Spleen (tissue), 11 donors: ENCODE results near the gene ZNF609. TPM values are rescaled to one million over a fixed set of nuclear protein-coding genes. Genes with fewer than 3 reads are reported as not detected.

ENCODE experiments used
- DNase-seq: peaks from one replicate; pipeline ENCODE4 v3.0.0-alpha.2; 2020
- H3K27ac ChIP-seq, 8 donors: fragments of 200-600 bp; sonication (generic) in 7 of 8; 1 replicate in 4 of 8; 2 replicates in 4 of 8; pipeline versions ENCODE4 v1.5.0 to v1.8.0; 2016 to 2021; ENCODE audit warnings: inconsistent platforms in 4 of 8, mild to moderate bottlenecking in 4 of 8, moderate library complexity in 1 of 8
- H3K27me3 ChIP-seq, 7 donors: fragments of 200-600 bp; sonication (generic) in 6 of 7; replicated peaks in 1 of 7; 1 replicate in 4 of 7; 2 replicates in 3 of 7; pipeline versions ENCODE4 v1.5.0 to v1.8.0; 2016 to 2021; ENCODE audit warnings: inconsistent platforms in 3 of 7, mild to moderate bottlenecking in 1 of 7
- H3K36me3 ChIP-seq, 6 donors: fragments of 200-600 bp; sonication (generic) in 5 of 6; 1 replicate in 4 of 6; 2 replicates in 2 of 6; pipeline versions ENCODE4 v1.5.0 to v1.8.0; 2016 to 2021; ENCODE audit warnings: inconsistent platforms in 2 of 6
- H3K4me1 ChIP-seq, 6 donors: fragments of 200-600 bp; sonication (generic) in 5 of 6; 1 replicate in 3 of 6; 2 replicates in 3 of 6; pipeline versions ENCODE4 v1.5.0 to v1.8.0; 2016 to 2021; ENCODE audit warnings: inconsistent platforms in 3 of 6
- H3K4me3 ChIP-seq, 8 donors: fragments of 200-600 bp; sonication (generic) in 7 of 8; 1 replicate in 4 of 8; 2 replicates in 4 of 8; pipeline versions ENCODE4 v1.5.0 to v1.8.0; 2016 to 2021; ENCODE audit warnings: inconsistent platforms in 4 of 8, mild to moderate bottlenecking in 4 of 8, moderate library complexity in 2 of 8
- H3K9me3 ChIP-seq, 8 donors: fragments of 200-600 bp; sonication (generic) in 7 of 8; 1 replicate in 4 of 8; 2 replicates in 4 of 8; pipeline versions ENCODE4 v1.5.0 to v1.8.0; 2016 to 2021; ENCODE audit warnings: inconsistent platforms in 4 of 8
- POLR2A ChIP-seq, 3 donors: fragments of 450-650 bp; IDR thresholded peaks; one replicate each; pipeline ENCODE4 v1.5.1; 2017; ENCODE audit warnings: antibody characterized with exemption in 3 of 3, mild to moderate bottlenecking in 1 of 3
- POLR2AphosphoS5 ChIP-seq, 3 donors: sonication (generic); formaldehyde crosslinking; IDR thresholded peaks; one replicate each; pipeline ENCODE4 v1.5.1; 2017; ENCODE audit warnings: antibody characterized with exemption in 3 of 3
- WGBS, 5 donors: extraction: QIAGEN DNeasy Blood & Tissue Kit in 3 of 5; methylation state at CpG; one replicate each; pipeline versions ENCODE4 v1.1.5 to v1.1.7; 2013 to 2018; 5-methylcytosine and 5-hydroxymethylcytosine counted together
- intact Hi-C: fragments of 100-400 bp; cut with DNase I; formaldehyde crosslinking; loops from one replicate; pipeline ENCODE4 v1.15.0; 2023; ENCODE audit warnings: low total_unique reads
- polyA plus RNA-seq, 3 donors: library from polyadenylated mRNA; stranded (reverse); fragments of 200-250 nt; gene quantifications; one replicate each; pipeline ENCODE4 v1.2.1, GENCODE V29; 2013
- total RNA-seq, 7 donors: library from RNA; depleted of rRNA in 3 of 7; stranded (reverse); fragments of >200 nt in 3 of 7; fragmentation: NEBNext Ultra II Directional in 4 of 7; extraction: Animal tissue kit (Norgen Biotek cat#: 25700) in 4 of 7; gene quantifications; one replicate each; pipeline versions ENCODE4 v1.1.0 to v1.2.1, GENCODE V29; 2016 to 2021
- TF ChIP-seq, protein P1 (sequence below), 11 experiments: fragments of 200-600 bp in 7 of 11; fragments of 450-650 bp in 4 of 11; sonication (generic) in 4 of 11; IDR thresholded peaks in 8 of 11; conservative IDR thresholded peaks in 3 of 11; 1 replicate in 7 of 11; 2 replicates in 4 of 11; pipeline versions ENCODE4 v1.4.0 to v1.8.0; 2016 to 2021; ENCODE audit warnings: antibody characterized with exemption in 11 of 11, inconsistent platforms in 4 of 11, mild to moderate bottlenecking in 1 of 11
- donor health status: healthy with polysubstance abuse.
- donor health status: DM: no; HTN: no; CAD: no; lungs with moderate emphysema.
- donor health status: DM: no; HTN: no; CAD: no.
- donor health status: Bipolar disorder and iron deficiency.
- donor health status: healthy.
- donor health status: DM: no; HTN: no; CAD: no.
- donor health status: DM: yes; HTN: yes; CAD: no.

The ZNF609 gene
- total and polyA plus RNA-seq, 10 donors, result 2.4 to 55.7 (median 38.8) TPM

DNA sequence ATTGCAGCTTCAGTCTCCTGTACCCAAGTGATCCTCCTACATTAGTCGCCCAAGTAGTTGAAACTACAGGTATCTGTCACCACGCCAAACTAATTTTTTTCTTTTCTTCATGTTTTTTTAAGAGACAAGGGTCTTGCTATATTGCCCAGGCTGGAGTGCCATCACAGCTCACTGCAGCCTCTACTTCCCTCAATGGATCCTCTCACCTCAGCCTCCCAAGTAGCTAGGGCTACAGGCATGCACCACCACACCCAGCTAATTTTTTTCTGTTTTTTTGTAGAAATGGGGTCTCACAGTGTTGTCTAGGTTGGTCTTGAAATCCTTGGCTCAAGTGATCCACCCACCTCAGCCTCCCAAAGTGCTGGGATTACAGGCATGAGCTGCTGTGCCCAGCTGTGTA, 89.5 kb downstream of the ZNF609 start:
- intact Hi-C loops, result no loop called here
- Histone ChIP-seq H3K27me3 (no peaks in the 10 kb centered on the region), H3K9me3 (no peaks in the 10 kb centered on the region), H3K4me1 (peaks cover 0 to 25% (median 6%) of the 10 kb centered on the region in 6 donors), H3K4me3 (no peak overlapping the region), H3K36me3 (no peaks in the 10 kb centered on the region), H3K27ac (no peak overlapping the region)
- DNase-seq, result no peak
- 91 to 100% (median 93%) methylated on average over 2 of the region's 2 CpGs for WGBS, 5 donors
- TF ChIP-seq POLR2A (IDR thresholded peaks at IDR 0.05) (no peak), POLR2AphosphoS5 (IDR thresholded peaks at IDR 0.05) (no peak)
- TF ChIP-seq, protein P1, sequence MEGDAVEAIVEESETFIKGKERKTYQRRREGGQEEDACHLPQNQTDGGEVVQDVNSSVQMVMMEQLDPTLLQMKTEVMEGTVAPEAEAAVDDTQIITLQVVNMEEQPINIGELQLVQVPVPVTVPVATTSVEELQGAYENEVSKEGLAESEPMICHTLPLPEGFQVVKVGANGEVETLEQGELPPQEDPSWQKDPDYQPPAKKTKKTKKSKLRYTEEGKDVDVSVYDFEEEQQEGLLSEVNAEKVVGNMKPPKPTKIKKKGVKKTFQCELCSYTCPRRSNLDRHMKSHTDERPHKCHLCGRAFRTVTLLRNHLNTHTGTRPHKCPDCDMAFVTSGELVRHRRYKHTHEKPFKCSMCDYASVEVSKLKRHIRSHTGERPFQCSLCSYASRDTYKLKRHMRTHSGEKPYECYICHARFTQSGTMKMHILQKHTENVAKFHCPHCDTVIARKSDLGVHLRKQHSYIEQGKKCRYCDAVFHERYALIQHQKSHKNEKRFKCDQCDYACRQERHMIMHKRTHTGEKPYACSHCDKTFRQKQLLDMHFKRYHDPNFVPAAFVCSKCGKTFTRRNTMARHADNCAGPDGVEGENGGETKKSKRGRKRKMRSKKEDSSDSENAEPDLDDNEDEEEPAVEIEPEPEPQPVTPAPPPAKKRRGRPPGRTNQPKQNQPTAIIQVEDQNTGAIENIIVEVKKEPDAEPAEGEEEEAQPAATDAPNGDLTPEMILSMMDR (IDR thresholded peaks at IDR 0.05 in 8 of 11, conservative IDR thresholded peaks at IDR 0.05 in 3 of 11), result no peak

DNA sequence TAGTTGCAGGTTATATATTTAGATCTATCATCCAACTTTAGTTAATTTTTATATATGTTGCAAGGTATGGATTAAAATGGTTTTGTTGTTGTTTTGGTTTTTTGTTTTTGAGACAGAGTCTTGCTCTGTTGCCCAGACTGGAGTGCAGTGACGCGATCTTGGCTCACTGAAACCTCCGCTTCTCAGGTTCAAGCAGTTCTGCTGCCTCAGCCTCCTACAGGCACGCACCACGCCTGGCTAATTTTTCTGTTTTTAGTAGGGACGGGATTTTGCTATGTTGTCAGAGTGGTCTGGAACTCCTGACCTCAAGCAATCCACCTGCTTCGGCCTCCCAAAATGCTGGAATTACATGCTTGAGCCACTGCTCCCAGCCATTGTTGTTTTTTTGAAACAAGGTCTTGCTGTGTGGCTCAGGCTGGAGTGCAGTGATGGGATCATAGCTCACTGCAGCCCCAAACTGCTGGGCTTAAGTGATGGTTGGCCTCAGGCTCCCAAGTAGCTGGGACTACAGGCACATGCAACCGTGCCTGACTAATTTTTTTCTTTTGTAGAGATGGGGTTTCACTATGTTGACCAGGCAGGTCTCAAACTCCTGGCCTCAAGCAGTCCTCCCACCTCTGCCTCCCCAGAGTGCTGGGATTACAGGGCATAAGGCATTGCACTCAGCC, 92.0 kb downstream of the ZNF609 start:
- Histone ChIP-seq H3K27me3 (no peaks in the 10 kb centered on the region), H3K9me3 (no peaks in the 10 kb centered on the region), H3K4me3 (no peak overlapping the region), H3K4me1 (peaks cover 0 to 25% (median 6%) of the 10 kb centered on the region in 6 donors), H3K27ac (no peak overlapping the region), H3K36me3 (no peaks in the 10 kb centered on the region)
- 89 to 95% (median 93%) methylated on average over 8 of the region's 8 CpGs for WGBS, 5 donors
- TF ChIP-seq POLR2A (IDR thresholded peaks at IDR 0.05) (no peak), POLR2AphosphoS5 (IDR thresholded peaks at IDR 0.05) (no peak)
- TF ChIP-seq, protein P1 (IDR thresholded peaks at IDR 0.05 in 8 of 11, conservative IDR thresholded peaks at IDR 0.05 in 3 of 11), result no peak
- intact Hi-C loops, result no loop called here
- no peak for DNase-seq

GRCh38 chr15:64558460-64559179, 98.2 kb downstream of the ZNF609 start:
- no peak for DNase-seq
- TF ChIP-seq POLR2A (IDR thresholded peaks at IDR 0.05), result no peak
- TF ChIP-seq, protein P1 (IDR thresholded peaks at IDR 0.05 in 8 of 11, conservative IDR thresholded peaks at IDR 0.05 in 3 of 11), result no peak
- TF ChIP-seq POLR2AphosphoS5 (IDR thresholded peaks at IDR 0.05), result no peak
- intact Hi-C loops, result no loop called here
- Histone ChIP-seq H3K27me3 (no peaks in the 10 kb centered on the region), H3K9me3 (no peaks in the 10 kb centered on the region), H3K27ac (peak overlapping the region in 6 of 8 donors; percentile 21 to 53 (median 46)), H3K4me3 (no peak overlapping the region), H3K36me3 (peaks cover 0 to 9% (median 0%) of the 10 kb centered on the region in 6 donors), H3K4me1 (peaks cover 12 to 43% (median 20%) of the 10 kb centered on the region in 6 donors)

- Histone ChIP-seq H3K4me1 (peaks cover 12 to 44% (median 20%) of the 10 kb centered on the region in 6 donors), H3K27ac (peak overlapping the region in 4 of 8 donors; percentile 21 to 53 (median 50)), H3K4me3 (no peak overlapping the region), H3K36me3 (peaks cover 0 to 11% (median 0%) of the 10 kb centered on the region in 6 donors), H3K27me3 (no peaks in the 10 kb centered on the region), H3K9me3 (no peaks in the 10 kb centered on the region)
- WGBS, 5 donors, result 93 to 100% (median 95%) methylated on average over 2 of the region's 2 CpGs
- TF ChIP-seq, protein P1 (IDR thresholded peaks at IDR 0.05 in 8 of 11, conservative IDR thresholded peaks at IDR 0.05 in 3 of 11), result no peak
- no peak for TF ChIP-seq POLR2A (IDR thresholded peaks at IDR 0.05)
- TF ChIP-seq POLR2AphosphoS5 (IDR thresholded peaks at IDR 0.05), result no peak
- DNase-seq, result no peak
- intact Hi-C loops, result no loop called here
Observed at GRCh38 chr15:64559243-64559642, 98.9 kb downstream of the ZNF609 start.
